Transverse colon (tissue), 4 donors: ENCODE measurements around the gene GFOD1. TPM values are rescaled to one million over a fixed set of nuclear protein-coding genes. Genes with fewer than 3 reads are reported as not detected.

Experiments used
- DNase-seq: peaks from one replicate; pipeline ENCODE4 v3.0.0-alpha.2; 2019
- H3K27ac ChIP-seq, 4 donors: fragments of 200-600 bp; sonication (generic); 2 replicates each; pipeline ENCODE4 v1.5.1; 2016 to 2018; ENCODE audit warnings: inconsistent platforms in 4 of 4
- H3K27me3 ChIP-seq: fragments of 200-600 bp; sonication (generic); 2 replicates; pipeline ENCODE4 v1.5.1; 2017; ENCODE audit warnings: inconsistent platforms
- H3K36me3 ChIP-seq, 4 donors: fragments of 200-600 bp; sonication (generic); 2 replicates each; pipeline ENCODE4 v1.5.1; 2017 to 2019; ENCODE audit warnings: inconsistent platforms in 4 of 4
- H3K4me1 ChIP-seq, 4 donors: fragments of 200-600 bp; sonication (generic); 2 replicates each; pipeline ENCODE4 v1.5.1; 2017 to 2020; ENCODE audit warnings: inconsistent platforms in 4 of 4
- H3K4me3 ChIP-seq, 4 donors: fragments of 200-600 bp; sonication (generic); 1 replicate in 1 of 4; 2 replicates in 3 of 4; pipeline versions ENCODE4 v1.5.1 to v1.6.1; 2017 to 2019; ENCODE audit warnings: inconsistent platforms in 4 of 4
- H3K9me3 ChIP-seq, 2 donors: fragments of 200-600 bp; sonication (generic); 2 replicates each; pipeline ENCODE4 v1.5.1; 2017 to 2019; ENCODE audit warnings: inconsistent platforms in 2 of 2
- CTCF ChIP-seq, 5 experiments: fragments of 200-600 bp in 3 of 5; fragments of 450-650 bp in 2 of 5; sonication (generic) in 3 of 5; IDR thresholded peaks; 1 replicate in 2 of 5; 2 replicates in 3 of 5; pipeline ENCODE4 v1.5.1; 2016 to 2017; ENCODE audit warnings: antibody characterized with exemption in 5 of 5, inconsistent platforms in 3 of 5, mild to moderate bottlenecking in 2 of 5, moderate library complexity in 1 of 5
- EP300 ChIP-seq: sonication (generic); formaldehyde crosslinking; IDR thresholded peaks from one replicate; pipeline ENCODE4 v1.6.1; 2017; ENCODE audit warnings: antibody characterized with exemption, low read depth
- POLR2A ChIP-seq: fragments of 450-650 bp; IDR thresholded peaks from one replicate; pipeline ENCODE4 v1.6.1; 2016; ENCODE audit warnings: antibody characterized with exemption, mild to moderate bottlenecking, moderate library complexity
- POLR2AphosphoS5 ChIP-seq, 3 donors: sonication (generic); formaldehyde crosslinking; IDR thresholded peaks; one replicate each; pipeline ENCODE4 v1.6.1; 2016; ENCODE audit warnings: antibody characterized with exemption in 3 of 3
- WGBS, 2 donors: methylation state at CpG; one replicate each; pipeline ENCODE4 v1.1.5; 2018; ENCODE audit warnings: low coverage in 1 of 2; 5-methylcytosine and 5-hydroxymethylcytosine counted together
- in situ Hi-C, 4 donors: fragments of 200-750 bp; cut with MboI; loops; one replicate each; pipeline versions ENCODE4 v1.15.0 to v1.15.1; 2017; ENCODE audit warnings: low sequenced_read_pairs in 3 of 4, low pct_ligation_motif_present in 1 of 4, low pct_unique_long_range_greater_than_20kb in 1 of 4
- intact Hi-C: fragments of 100-400 bp; cut with DNase I; formaldehyde crosslinking; loops from one replicate; pipeline ENCODE4 v1.15.1; 2023; ENCODE audit warnings: low total_unique reads
- total RNA-seq, 4 donors: library from RNA; depleted of rRNA; stranded (reverse); fragments of >200 nt; gene quantifications; one replicate each; pipeline ENCODE4 v1.1.0, GENCODE V29; 2016

The GFOD1 gene
- total RNA-seq, 4 donors from 2014 or later, result 8.4 to 36.7 (median 19.9) TPM

GRCh38 chr6:13433709-13434121, 53.7 kb downstream of the GFOD1 start:
- intact Hi-C loops, result loop anchor here (10.0 kb wide), 1 partner anchor 1899 kb away; the partner anchor contains the start of gene TMEM170B
- DNase-seq, result no peak
- H3K36me3 ChIP-seq, result no peaks in the 10 kb centered on the region
- no peak overlapping the region for H3K4me3 ChIP-seq
- peaks cover 0 to 28% (median 4%) of the 10 kb centered on the region in 4 donors for H3K4me1 ChIP-seq
- no peak for TF ChIP-seq POLR2AphosphoS5 (IDR thresholded peaks at IDR 0.05)
- 42% methylated on average over 5 of the region's 5 CpGs; no CpG with 5 or more reads in 1 of the 2 donors for WGBS, 2 donors
- no peaks in the 10 kb centered on the region for H3K9me3 ChIP-seq
- peak overlapping the region in 1 of 4 donors; percentile 10 for H3K27ac ChIP-seq
- in situ Hi-C loops, result no loop called here
- no peaks in the 10 kb centered on the region for H3K27me3 ChIP-seq

- TF ChIP-seq POLR2AphosphoS5 (IDR thresholded peaks at IDR 0.05) (no peak), CTCF (IDR thresholded peaks at IDR 0.05) (no peak), POLR2A (no peak), EP300 (no peak)
- DNase-seq, result no peak
- no peaks in the 10 kb centered on the region for H3K27me3 ChIP-seq
- WGBS, 2 donors, result 60 to 65% methylated on average over 1 to 4 of the region's 4 CpGs
- no peak overlapping the region for H3K4me3 ChIP-seq
- in situ Hi-C loops (no loop called here), intact Hi-C loops (loop anchor here (10.0 kb wide), 1 partner anchor 1898 kb away; the partner anchor contains the start of gene TMEM170B)
- H3K27ac ChIP-seq, result peak overlapping the region in 1 of 4 donors; percentile 14
- H3K9me3 ChIP-seq, result no peaks in the 10 kb centered on the region
- H3K4me1 ChIP-seq, result peaks cover 0 to 34% (median 6%) of the 10 kb centered on the region in 4 donors
- no peaks in the 10 kb centered on the region for H3K36me3 ChIP-seq
Observed at GRCh38 chr6:13432526-13433184, 54.7 kb downstream of the GFOD1 start.

GRCh38 chr6:13431861-13432465, 55.4 kb downstream of the GFOD1 start:
- in situ Hi-C loops (no loop called here), intact Hi-C loops (loop anchor here (10.0 kb wide), 1 partner anchor 1897 kb away; the partner anchor contains the start of gene TMEM170B)
- Histone ChIP-seq H3K4me3 (no peak overlapping the region), H3K9me3 (no peaks in the 10 kb centered on the region), H3K27ac (peak overlapping the region in 1 of 4 donors; percentile 14), H3K36me3 (no peaks in the 10 kb centered on the region), H3K4me1 (peaks cover 0 to 34% (median 6%) of the 10 kb centered on the region in 4 donors), H3K27me3 (no peaks in the 10 kb centered on the region)
- TF ChIP-seq EP300 (no peak), CTCF (IDR thresholded peaks at IDR 0.05) (no peak), POLR2A (no peak), POLR2AphosphoS5 (IDR thresholded peaks at IDR 0.05) (no peak)
- WGBS, 2 donors, result 57 to 66% methylated on average over 4 to 5 of the region's 5 CpGs
- DNase-seq, result no peak

- no peaks in the 10 kb centered on the region for H3K27me3 ChIP-seq
- no peak overlapping the region for H3K27ac ChIP-seq
Observed at GRCh38 chr6:13431059-13431656, 56.2 kb downstream of the GFOD1 start.

More at GRCh38 chr6:13431059-13431656, 56.2 kb downstream of the GFOD1 start:
- 87% methylated on average over 6 of the region's 6 CpGs for WGBS, 2 donors
- H3K4me3 ChIP-seq, result no peak overlapping the region
- no peak for TF ChIP-seq POLR2A
- TF ChIP-seq CTCF (IDR thresholded peaks at IDR 0.05), result no peak
- TF ChIP-seq EP300, result no peak
- no peak for TF ChIP-seq POLR2AphosphoS5 (IDR thresholded peaks at IDR 0.05)
- no peaks in the 10 kb centered on the region for H3K36me3 ChIP-seq
- no peaks in the 10 kb centered on the region for H3K9me3 ChIP-seq
- H3K4me1 ChIP-seq, result peaks cover 0 to 34% (median 7%) of the 10 kb centered on the region in 4 donors
- intact Hi-C loops (loop anchor here (10.0 kb wide), 1 partner anchor 1896 kb away; the partner anchor contains the start of gene TMEM170B), in situ Hi-C loops (no loop called here)
- DNase-seq, result no peak
